ENCODE data around the gene HNRNPH1.
A peak's percentile ranks its signal among the peaks of the same experiment; 100 is the strongest.
"Not testable (repeated sequence)": the region's sequence is repeated elsewhere in the genome, so short reads cannot be mapped to it uniquely, and the experiment has no call there.

The HNRNPH1 gene, protein sequence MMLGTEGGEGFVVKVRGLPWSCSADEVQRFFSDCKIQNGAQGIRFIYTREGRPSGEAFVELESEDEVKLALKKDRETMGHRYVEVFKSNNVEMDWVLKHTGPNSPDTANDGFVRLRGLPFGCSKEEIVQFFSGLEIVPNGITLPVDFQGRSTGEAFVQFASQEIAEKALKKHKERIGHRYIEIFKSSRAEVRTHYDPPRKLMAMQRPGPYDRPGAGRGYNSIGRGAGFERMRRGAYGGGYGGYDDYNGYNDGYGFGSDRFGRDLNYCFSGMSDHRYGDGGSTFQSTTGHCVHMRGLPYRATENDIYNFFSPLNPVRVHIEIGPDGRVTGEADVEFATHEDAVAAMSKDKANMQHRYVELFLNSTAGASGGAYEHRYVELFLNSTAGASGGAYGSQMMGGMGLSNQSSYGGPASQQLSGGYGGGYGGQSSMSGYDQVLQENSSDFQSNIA

DNA sequence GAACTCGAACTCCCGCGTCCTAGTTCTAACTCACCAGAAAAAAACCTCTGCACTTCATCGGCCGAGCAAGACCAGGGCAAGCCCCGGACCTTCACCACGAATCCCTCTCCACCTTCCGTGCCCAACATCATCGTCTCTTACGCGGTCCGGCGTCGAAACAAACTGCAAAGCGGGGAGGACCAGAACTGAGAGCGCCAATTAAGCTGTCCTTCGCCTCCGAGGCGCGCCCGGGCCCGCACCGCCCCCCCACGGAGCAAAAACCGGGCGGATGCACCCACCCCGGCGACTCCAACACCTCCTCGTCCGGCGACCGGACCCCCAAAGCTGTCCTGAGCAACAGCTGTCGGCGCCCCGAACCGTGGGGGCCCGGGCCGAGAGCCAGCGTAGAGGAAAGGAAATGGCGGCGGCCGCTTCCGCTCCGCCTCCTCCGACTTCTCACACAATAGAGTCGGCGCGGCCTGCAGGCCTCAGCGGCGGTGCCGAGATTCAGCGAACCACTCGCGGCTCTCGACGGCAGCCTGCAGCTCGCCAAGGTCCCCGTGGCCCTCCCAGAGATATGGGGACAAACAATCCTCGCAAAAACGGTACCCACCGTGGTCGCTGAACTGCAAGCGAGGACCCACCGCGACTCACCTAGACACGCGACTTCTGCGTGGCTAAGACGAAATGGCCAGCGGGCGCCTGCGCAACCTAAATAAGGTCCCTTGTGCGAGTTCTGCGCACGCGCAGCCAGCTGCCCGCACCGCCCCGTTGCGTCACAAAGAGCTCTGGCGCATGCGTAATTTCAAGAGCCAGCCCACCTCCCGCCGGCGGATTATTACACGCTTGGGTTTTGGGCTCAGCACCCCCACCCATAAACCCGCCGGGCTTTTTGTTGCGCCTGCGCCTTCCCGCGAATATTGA, at the start of gene HNRNPH1:
Gene HNRNPH1 (minus strand): TSS at position 669 of the 903 bp plus-strand sequence. CDS start 538 bp downstream, at position 131.
- DNase-seq (ENCODE audit: low read depth): peak; percentile 93

DNA sequence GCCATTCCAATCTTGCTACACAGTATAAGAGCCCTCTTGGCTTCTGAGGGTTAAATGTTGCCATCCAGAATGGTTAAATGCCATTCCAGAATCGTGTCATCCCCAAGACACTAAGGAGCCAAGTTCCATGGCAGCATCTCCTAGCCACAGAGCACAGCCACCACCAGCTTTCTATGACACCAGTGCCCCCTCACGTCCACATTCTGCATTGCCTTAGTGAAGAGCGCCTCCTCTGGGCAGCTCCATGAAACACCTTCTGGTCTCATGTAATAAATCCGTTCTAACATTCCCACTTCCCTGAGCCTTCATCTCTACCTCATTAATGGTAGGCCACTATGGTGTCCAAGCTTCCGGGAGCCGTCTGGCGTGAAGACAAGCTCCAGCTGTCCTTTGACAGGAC, 44.9 kb upstream of the HNRNPH1 start:
- peak; percentile 20 for DNase-seq (ENCODE audit: low read depth)

GRCh38 chr5:179661647-179662046, 38.2 kb upstream of the HNRNPH1 start:
- not testable (repeated sequence) for DNase-seq (ENCODE audit: low read depth)

DNA sequence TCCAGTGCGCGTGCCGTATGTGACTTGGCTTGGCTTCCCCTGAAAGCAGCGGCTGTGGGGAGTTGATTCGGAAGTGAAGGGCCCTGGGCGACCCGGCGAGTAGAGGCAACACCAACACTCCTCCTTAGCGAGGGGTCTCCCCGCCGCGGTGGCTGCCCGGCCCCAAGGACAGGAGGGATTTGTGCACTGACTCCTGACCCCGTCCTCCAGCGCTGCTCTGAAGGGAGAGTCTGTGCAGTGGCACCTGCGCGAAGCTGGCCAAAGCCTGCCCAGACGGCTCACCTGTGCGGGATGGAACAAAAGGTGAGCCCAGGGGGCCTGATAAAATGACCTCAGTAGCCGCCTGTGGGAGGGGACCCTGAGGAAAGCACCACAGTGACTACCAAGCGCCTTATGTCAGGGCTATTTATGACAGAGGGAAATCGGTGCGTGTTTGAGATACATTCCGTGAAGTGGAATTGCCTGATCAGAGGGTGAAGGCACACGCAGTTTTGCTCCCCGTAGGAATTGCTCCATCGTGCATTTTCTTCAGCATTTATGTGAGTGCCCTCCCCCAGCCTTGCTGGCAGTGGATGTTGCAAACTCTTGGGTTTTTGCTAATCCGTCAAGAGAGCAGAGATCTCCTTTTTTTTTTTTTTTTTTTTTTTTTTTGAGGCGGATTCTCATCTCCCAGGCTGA, 34.8 kb upstream of the HNRNPH1 start:
- not testable (repeated sequence) for DNase-seq (ENCODE audit: low read depth)

- DNase-seq (ENCODE audit: low read depth): not testable (repeated sequence)
These were observed 34.1 kb upstream of the HNRNPH1 start for GRCh38 chr5:179657302-179658178.

GRCh38 chr5:179653135-179653534, 29.7 kb upstream of the HNRNPH1 start:
- not testable (repeated sequence) for DNase-seq (ENCODE audit: low read depth)

- not testable (repeated sequence) for DNase-seq (ENCODE audit: low read depth)
These were observed 26.8 kb upstream of the HNRNPH1 start for GRCh38 chr5:179650245-179650644.

GRCh38 chr5:179649166-179649703, 25.8 kb upstream of the HNRNPH1 start:
- DNase-seq (ENCODE audit: low read depth): not testable (repeated sequence)

DNA sequence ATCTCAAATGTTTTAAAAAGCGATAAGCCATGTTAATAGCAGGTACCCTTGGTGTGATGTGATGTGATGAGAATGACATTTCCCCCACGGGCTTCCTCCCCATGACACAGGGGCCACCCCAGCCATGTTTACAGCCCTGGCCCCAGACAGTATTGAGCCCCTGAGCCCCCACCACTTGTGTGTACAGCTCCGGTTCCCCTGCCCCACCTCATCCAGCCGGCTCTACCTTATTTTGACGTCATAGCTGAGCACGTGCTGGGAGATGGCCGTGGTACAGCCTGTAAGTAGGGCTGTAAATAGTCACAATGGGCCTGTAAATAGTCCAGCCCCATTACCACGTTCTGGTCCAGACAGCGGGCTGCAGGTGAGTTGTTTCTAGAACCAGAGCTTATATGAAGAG, 24.9 kb upstream of the HNRNPH1 start:
- no peak for DNase-seq (ENCODE audit: low read depth)

DNA sequence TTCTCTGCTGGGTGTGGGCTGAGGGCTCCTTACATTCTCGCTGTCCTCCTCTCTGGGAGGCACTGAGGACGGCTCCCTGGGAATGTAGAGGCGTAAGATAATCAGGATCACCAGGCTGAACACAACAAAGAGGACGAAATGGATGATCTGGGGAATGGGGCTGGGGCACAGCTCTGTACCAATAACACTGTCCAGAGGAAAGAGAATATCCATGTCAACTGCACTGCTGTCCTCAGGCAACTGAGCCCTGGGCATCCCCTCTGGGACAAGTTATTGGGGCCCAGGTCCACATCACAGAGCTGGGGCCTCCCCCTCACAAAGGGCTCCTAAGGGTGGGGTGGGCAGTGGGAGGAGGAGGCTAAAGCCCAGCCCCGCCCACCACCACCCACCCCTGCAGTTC, 21.3 kb upstream of the HNRNPH1 start:
- not testable (repeated sequence) for DNase-seq (ENCODE audit: low read depth)

DNA sequence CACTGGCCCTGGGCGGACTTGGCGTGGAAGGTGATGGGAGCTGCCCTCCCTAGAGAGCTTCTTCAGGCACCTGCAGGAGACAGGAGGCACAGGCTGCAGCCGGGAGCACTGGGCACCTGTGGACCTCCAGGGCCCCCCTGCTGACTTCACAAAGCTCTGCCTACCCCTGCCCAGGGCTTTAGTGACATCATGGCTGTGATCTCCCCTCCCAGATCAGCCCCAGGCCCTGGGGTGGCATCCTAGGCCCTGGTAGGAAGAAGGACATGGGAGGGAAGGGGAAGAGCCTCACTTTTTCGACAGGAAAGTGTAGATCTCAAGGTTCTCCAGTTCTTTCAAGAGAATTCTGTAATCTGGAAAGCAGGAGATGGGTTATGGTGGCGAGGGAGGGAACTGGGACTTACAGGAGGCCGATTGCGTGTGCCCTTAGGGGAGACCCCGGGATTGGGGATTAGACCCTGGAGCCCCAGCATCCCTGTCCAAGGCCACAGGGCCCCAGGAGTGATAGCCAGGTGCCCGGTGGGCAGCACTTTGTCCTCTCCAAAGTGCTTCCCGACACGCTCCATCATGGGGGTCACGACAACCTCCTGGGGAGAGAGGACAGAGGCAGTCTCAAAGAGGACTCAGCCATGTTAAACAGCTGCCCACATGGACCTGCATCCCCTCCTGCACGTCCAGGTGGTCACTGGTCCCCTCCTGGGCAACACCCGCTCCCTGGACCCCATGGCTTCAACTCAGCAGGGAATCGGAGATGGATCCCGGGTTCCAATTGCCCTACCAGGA, 19.9 kb upstream of the HNRNPH1 start:
- not testable (repeated sequence) for DNase-seq (ENCODE audit: low read depth)

DNA sequence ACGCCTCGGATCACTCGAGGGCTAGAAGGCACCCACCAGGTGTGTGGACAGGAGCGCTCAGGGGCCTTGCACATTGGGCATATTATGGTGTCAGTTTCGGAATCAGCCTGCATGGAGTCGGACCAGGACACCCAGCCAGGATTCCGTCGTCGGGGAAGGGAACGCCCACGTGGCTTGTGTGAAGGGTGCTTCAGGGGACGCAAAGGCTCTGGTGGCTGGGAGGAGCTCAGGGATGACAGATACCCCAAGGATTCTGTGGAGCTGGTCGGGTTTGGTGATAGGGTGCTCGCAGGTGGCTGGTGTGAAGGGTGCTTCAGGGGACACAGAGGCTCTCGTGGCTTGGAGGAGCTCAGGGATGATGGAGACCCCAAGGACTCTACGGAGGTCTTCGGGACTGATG, 19.2 kb upstream of the HNRNPH1 start:
- DNase-seq (ENCODE audit: low read depth): not testable (repeated sequence)

DNA sequence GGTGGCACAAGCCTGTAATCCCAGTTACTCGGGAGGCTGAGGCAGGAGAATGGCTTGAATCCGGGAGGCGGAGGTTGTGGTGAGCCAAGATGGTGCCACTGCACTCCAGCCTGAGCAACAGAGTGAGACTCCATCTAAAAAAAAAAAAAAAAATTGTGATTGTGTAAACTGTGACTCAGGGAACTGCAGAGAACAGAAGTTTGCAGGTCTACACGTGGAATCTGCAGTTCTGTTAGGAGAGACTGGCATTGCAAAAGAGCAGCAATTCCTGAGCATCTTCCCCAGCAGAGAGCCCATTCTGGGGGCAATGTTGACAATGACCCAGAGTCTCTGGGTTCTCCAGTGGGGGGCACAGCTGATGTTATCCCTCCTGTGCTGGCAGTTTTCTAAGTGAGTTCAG, 18.3 kb upstream of the HNRNPH1 start:
- not testable (repeated sequence) for DNase-seq (ENCODE audit: low read depth)

DNA sequence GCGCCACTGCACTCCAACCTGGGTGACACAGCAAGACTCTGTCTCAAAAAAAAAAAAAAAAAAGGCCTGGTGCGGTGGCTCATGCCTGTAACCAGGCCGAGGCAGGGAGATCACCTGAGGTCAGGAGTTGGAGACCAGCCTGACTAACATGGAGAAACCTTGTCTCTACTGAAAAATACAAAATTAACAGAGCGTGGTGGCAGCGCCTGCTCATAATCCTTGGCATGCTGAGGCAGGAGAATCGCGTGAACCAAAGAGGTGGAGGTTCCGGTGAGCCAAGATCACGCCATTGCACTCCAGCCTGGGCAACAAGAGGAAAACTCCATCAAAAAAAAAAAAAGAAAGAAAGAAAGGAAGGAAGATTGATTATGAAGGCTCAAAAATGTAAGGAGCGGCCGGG, 15.8 kb upstream of the HNRNPH1 start:
- DNase-seq (ENCODE audit: low read depth): not testable (repeated sequence)

DNA sequence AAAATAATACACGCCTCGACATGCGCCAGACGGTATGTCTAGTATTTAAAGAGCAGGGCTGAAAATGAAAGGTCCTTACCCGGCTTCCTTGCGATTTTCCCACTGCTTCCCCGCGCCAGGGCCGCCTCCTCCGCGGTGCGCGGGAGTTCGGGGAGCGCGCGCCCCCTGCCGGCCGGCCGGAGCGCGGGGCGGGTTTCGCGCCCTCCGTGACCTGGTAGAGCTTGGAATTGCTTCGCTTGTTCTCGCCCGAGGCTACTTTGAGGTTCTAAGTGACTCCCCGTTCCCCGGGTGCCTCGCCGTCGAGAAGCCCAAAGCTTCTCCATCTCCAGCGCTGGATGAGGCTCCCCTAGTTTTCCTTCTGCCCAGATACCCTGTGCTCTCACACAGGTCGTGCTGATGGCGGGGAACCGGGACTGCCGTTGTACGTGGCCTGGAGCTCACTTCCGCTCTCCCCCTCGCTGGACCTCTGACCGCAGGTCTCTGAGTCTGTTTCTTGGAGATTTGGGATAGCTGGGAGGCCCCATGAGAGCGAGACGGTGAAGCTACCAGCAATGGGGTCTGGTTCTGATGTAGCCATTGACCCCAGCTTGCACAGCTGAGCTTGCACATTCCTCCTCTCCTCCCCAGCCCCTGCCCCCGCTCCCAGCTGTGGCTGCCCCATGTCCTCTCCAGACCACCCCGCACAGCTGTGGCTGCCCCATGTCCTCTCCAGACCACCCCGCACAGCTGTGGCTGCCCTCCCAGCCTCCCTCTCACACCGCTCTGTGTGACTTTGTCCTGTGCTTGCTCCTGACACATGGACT, 11.1 kb upstream of the HNRNPH1 start:
- DNase-seq (ENCODE audit: low read depth): not testable (repeated sequence)

- DNase-seq (ENCODE audit: low read depth): not testable (repeated sequence)
These were observed 10.3 kb upstream of the HNRNPH1 start for GRCh38 chr5:179633501-179634369.

DNA sequence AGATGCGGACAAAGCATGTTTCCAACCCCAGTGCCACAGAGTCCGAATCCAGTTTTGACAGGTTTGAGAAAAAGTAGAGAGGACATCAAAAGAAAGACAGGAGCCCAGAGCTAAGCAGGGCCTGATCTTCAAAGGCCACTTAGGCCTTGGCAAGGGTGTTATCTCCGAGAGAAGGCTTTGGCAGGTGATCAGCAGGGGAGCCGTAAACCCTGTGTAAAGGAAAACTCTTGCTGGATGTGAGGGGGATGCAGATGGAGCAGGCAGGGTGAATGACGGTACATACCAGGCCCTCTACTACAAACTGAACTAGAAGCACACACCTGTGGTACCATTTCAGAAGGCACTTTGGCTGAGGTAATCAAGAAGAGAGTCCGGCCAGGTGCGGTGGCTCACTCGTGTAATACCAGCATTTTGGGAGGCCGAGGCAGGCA, 1.4 kb upstream of the HNRNPH1 start:
- DNase-seq (ENCODE audit: low read depth): no peak

Measured in CMK (cell line).